Hematopoietic multipotent progenitor cell (in vitro differentiated cells): ENCODE data around the gene CTNNA2. TPM values are rescaled to one million over a fixed set of nuclear protein-coding genes. Genes with fewer than 3 reads are reported as not detected.

ENCODE experiments used
- DNase-seq, 3 donors: peaks; one replicate each; pipeline ENCODE4 v3.0.0-alpha.2; 2011 to 2015; ENCODE audit warnings: low read depth in 2 of 3, low spot score in 2 of 3
- total RNA-seq: library from RNA; depleted of rRNA; stranded (reverse); fragments of >200 nt; gene quantifications from one replicate; pipeline ENCODE4 v1.2.3, GENCODE V29; 2012

Gene CTNNA2
- total RNA-seq, 1 donor, result not detected

DNA sequence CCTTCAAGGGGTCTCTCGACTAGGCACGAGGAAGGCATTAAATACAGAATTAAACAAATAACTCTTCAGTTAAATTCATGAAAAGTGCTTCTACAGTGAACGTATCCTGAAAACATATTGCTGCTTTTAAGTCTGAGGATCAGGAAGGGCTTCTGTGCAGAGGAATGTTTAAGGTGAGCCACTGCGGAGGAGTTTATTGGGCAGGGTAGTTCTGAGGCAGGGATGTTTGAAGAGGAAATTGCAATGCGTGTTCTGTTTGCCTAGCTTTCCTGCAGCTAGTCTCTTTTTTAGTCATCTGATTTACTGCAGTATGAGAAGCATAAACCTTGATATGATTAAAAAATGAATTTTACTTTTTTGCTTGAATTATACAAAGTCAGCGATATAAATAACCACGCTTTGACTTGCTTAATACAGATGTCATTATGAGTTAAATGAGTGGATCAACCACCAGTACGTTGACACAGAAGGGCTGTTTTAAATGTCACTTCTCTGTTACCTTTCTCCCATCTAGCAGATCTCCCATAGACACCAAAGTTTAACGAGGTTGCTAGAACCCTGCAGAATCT, 98.7 kb downstream of the CTNNA2 start:
- no peak for DNase-seq

DNA sequence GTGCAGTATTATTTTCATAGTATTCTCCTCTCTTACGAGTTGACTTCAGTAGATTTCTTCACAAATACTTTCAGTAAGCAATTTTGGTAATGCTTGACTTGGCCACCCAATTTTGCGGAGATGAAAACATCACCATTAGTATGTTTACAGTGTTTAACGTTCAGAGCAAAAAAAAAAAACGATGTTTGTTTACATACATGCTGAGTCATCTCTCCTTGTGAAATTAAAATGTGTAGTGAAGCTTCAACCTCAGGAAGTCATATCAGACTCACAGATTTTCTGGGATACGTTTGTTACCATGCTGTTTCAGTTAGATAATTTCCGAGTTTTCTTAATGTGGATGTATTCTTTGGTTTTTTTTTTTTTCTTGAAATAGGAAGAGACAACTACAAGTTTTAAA, 100.1 kb downstream of the CTNNA2 start:
- DNase-seq, result no peak

GRCh38 chr2:79619442-79619841, 106.6 kb downstream of the CTNNA2 start:
- DNase-seq, result no peak

GRCh38 chr2:79619976-79620375, 107.1 kb downstream of the CTNNA2 start:
- DNase-seq, result no peak

DNA sequence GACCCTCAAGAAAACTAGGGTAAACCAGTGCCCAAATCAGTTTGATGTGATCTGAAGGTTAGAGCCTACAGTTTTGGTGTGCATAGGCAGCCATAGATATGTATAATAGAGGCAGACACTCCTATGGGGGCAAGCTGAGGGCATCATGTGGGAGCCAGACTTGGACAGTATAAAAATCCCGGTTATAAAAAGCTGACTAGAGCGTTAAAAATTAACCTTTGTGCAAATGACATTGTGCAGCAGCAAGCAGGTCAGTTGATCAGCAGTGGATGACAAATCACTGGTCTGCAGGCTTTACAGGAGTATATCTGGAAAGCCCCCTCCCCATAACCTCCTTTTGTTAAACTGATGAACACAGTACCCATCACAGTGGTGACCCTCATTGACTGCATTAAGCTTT, 107.8 kb downstream of the CTNNA2 start:
- DNase-seq, result no peak

DNA sequence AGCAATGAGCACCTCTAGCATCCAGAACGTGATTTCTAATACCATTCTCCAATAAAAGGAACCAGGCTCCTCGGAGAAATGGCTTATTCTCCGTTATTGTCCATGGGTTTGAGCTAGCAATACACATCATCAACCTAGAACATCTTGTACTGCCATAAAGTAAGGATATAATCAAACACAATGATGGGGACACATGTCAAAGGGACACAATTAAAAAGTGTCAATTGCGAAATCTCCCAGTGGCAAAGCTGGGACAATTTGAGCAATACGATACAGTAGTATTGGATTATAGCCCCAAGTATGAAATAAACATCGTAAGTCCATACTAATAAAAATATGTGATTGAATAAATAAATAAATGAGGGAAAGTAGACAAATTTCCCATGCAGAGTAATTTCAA, 108.4 kb downstream of the CTNNA2 start:
- DNase-seq, result no peak

DNA sequence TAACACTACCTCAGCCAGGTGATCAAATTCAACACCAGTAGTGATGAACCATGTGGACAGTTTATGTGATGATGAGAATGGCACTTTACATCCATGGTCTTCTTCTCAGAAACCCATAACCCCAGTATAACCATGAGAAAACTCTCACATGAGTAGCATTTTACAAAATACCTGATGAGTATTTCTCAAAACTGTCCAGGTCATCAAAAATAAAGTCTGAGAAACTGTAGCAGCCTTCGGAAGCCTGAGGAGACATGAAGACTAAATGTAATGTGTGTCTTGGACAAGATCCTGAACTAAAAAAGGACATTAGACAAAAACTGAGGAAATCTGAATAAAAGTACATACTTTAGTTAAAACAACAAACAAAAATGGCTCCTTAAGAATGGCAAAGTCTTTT, 108.9 kb downstream of the CTNNA2 start:
- DNase-seq, result no peak

GRCh38 chr2:79622508-79622907, 109.7 kb downstream of the CTNNA2 start:
- DNase-seq, result no peak

- no peak for DNase-seq
Measured at GRCh38 chr2:79627237-79627636, 114.4 kb downstream of the CTNNA2 start.

DNA sequence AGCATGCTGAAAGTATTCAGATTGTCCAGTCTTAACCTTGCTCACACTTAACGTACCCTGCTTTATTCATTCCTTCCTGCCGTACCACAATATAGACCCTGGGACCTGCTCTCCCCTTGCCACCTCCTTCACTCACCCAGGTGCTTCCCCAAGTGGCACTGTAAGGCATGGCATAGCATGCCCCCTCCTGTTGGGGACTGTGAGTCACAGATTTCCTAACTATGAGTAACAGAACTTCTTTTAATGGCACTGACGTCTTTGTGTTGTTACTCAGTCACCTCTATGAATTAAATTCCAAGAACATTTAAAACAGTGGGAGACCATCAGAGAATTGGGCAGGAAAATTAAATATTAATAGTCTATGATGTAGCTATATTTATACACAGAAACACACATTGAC, 117.2 kb downstream of the CTNNA2 start:
- no peak for DNase-seq

- DNase-seq, result no peak
Measured at GRCh38 chr2:79630972-79631557, 118.2 kb downstream of the CTNNA2 start.

DNA sequence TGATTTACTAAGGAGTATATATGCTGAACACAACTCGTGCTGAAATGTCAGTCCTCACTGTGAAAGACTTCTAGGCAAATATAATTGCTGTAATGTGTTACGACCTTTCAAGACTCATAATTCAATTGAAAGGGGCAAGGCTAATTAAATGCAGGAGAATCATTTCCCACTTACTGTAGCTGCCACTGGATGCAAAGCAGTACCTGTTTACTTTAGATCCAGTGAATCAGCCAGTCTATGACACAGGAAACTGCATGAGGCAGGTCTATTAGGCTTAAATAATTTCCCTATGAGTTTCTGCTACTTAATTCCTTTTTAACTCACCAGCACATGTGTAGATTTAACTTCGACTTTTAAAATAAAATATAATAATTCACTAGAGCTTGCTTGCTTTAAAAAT, 125.6 kb downstream of the CTNNA2 start:
- no peak for DNase-seq

- DNase-seq, result no peak
Measured at GRCh38 chr2:79638954-79639353, 126.1 kb downstream of the CTNNA2 start.

DNA sequence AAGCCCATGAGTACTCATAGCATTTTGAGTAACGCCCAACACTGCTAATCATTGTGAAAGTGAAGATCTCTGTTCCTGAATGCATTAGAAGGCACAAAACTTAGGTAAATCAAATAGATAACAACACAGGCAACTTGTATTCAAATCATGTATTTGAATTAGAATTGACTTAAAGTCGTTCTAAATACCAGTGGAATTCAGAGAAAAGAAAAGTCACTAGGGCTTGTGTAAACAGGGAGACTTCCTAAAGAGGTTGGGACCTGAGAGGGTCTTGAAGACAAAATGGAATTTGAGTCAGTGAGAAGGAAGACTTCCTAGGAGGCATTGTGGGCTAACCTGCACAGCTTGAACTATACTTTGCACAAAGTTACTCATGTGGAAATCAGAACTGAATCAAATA, 127.2 kb downstream of the CTNNA2 start:
- DNase-seq, result no peak

GRCh38 chr2:79649531-79649930, 136.7 kb downstream of the CTNNA2 start:
- DNase-seq, result no peak

GRCh38 chr2:79660557-79660956, 147.7 kb downstream of the CTNNA2 start:
- DNase-seq, result no peak

- DNase-seq, result no peak
Measured at GRCh38 chr2:79665091-79665490, 152.2 kb downstream of the CTNNA2 start.

DNA sequence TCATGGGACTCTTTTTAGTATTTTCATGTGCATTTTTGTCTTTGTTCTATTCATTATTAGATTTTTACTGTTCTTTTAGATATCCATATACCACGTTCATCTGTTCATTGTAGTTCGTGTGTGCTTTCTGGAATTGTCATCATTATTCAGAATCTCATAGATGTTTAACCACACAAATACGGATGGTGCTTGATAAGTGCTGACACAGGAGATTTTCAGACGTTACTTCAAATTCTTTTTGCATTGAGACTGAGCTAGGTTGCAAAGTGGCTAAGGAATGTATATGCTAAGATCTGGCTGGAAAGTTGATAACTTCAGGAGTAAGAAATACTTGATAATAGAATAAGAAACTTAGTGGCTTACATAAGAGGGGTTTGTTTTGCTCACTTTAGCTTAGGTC, 153.6 kb downstream of the CTNNA2 start:
- no peak for DNase-seq

DNA sequence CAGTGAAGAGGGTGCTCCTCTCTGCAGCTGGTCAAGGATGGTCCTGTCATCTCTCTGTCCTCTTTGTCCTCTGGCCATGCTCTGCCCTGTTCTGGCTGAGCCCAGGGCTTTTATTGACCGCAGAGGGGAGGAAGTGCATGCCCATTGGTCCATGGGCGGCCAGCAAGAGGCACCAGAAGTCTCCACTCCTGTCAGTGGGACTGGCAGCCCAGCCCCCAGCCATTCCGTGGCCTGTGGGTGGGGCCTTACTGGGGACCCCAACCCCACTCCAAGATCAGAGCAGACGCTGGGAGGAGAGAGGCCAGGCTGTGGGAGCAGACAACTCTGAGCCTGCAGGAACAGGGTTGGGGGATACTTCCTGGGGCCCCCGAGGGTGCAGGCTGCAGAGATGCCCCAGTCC, 156.9 kb downstream of the CTNNA2 start:
- no peak for DNase-seq

DNA sequence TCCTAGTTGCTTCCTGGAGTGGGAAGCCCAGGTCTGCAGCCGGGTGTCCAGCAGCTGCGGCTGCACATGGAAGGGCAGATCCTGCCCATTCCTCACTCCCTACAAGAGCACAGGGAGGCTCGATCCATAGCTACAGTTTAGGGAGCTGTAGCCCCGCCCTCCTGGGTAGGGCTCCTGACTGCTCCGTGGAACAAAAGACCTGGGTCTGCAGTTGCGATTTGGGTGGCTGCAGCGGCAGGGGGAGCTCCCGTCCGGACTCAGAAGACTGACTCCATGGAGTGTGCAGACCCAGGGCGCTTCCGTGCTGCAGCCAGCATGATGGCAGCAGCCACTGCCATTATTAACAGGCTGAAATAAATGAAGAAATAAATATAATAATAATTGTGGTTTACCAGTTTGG, 157.3 kb downstream of the CTNNA2 start:
- DNase-seq, result no peak

DNA sequence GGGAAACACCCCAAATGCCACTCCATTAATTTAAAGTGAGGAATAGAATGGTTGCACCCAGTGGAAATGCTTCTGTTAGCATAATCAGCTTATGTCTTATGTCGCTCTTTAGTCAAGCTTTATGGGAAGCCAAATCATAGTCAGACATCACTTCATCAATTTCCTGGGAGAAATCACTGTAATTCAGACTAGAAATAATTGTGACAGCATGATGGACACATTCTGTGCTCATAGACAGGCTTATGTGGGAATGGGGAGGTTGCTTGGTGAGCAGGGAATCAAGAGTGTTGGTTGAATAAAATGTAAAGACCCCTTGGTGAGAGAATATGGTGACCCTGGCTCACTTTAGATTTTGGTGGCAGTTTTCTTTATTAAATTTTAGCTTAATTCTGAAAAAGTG, 174.0 kb downstream of the CTNNA2 start:
- no peak for DNase-seq

- no peak for DNase-seq
Measured at GRCh38 chr2:79695248-79695647, 182.4 kb downstream of the CTNNA2 start.

DNA sequence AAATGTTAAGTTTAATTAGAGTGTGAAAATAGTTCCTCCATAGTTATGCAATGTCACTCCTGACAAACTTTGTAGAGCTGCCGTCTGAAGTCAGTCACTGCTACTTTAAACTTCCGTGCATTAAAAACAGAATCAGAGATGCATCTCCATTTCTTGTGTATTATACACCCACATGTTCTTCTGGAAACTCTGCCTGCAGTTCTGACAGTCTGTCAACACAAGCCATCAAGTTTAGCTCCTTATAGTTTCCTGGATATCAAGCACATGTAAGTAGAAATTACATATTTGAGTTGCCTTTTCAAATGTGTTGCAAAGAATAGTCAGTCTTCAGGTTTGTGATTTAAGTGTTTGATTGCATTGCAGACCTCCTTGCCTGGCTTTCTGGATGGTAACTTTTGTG, 184.3 kb downstream of the CTNNA2 start:
- no peak for DNase-seq
